Kidney (tissue), 14 donors: ENCODE data around the gene CNNM2. TPM values are rescaled to one million over a fixed set of nuclear protein-coding genes. Genes with fewer than 3 reads are reported as not detected.
A peak's percentile ranks its signal among the peaks of the same experiment; 100 is the strongest.

Experiments used
- DNase-seq, 5 donors: peaks; one replicate each; pipeline ENCODE4 v3.0.0-alpha.2; 2013 to 2020
- FAIRE-seq: peaks from 2 replicates; lab custom pipeline; 2012; peaks lifted over from hg19 to GRCh38; lab: Jason Lieb, UNC
- H3K27ac ChIP-seq, 2 donors: one replicate each; pipeline ENCODE4 v1.7.0; 2013; ENCODE audit warnings: low read depth in 2 of 2, low read length in 2 of 2, inconsistent platforms in 1 of 2
- H3K27me3 ChIP-seq: one replicate; pipeline ENCODE4 v1.7.1; 2013; ENCODE audit warnings: low read length, inconsistent platforms; ENCODE audit not compliant: control insufficient read depth, insufficient read depth
- H3K36me3 ChIP-seq, 3 donors: one replicate each; pipeline versions ENCODE4 v1.7.0 to v1.7.1; 2013; ENCODE audit warnings: low read length in 3 of 3, control low read depth in 1 of 3, inconsistent platforms in 1 of 3; ENCODE audit not compliant: insufficient read depth in 3 of 3, control insufficient read depth in 2 of 3
- H3K4me1 ChIP-seq, 3 donors: one replicate each; pipeline versions ENCODE4 v1.7.0 to v1.7.1; 2013; ENCODE audit warnings: low read length in 3 of 3, inconsistent platforms in 1 of 3, low read depth in 1 of 3; ENCODE audit not compliant: control insufficient read depth in 2 of 3, insufficient read depth in 2 of 3
- H3K4me3 ChIP-seq, 3 donors: one replicate each; pipeline versions ENCODE4 v1.7.0 to v1.8.1; 2013; ENCODE audit warnings: low read length in 3 of 3, control low read depth in 1 of 3, inconsistent platforms in 1 of 3
- H3K9ac ChIP-seq, 3 donors: one replicate each; pipeline versions ENCODE4 v1.7.0 to v1.7.1; 2013; ENCODE audit warnings: low read length in 3 of 3, control low read depth in 1 of 3, inconsistent platforms in 1 of 3
- H3K9me3 ChIP-seq, 3 donors: one replicate each; pipeline versions ENCODE4 v1.7.0 to v1.7.1; 2013; ENCODE audit warnings: low read length in 3 of 3, control low read depth in 1 of 3, inconsistent platforms in 1 of 3; ENCODE audit not compliant: control insufficient read depth in 2 of 3, insufficient read depth in 1 of 3
- CTCF ChIP-seq: IDR thresholded peaks from 3 replicates; pipeline ENCODE4 v1.5.1; 2012; ENCODE audit warnings: mild to moderate bottlenecking, moderate library complexity, borderline replicate concordance; ENCODE audit not compliant: insufficient read depth; ENCODE audit errors: extremely low read depth
- intact Hi-C: fragments of 100-400 bp; cut with DNase I; formaldehyde crosslinking; loops from one replicate; pipeline ENCODE4 v1.11.1; 2022
- polyA plus RNA-seq: library from polyadenylated mRNA; stranded (reverse); fragments of 350-450 nt; fragmentation: Illumina TruSeq; extraction: RNeasy Lipid Tissue Mini Kit (QIAGEN cat#74804); gene quantifications from one replicate; pipeline ENCODE4 v1.2.3, GENCODE V29; 2014; ENCODE audit warnings: low read depth, low replicate concordance; ENCODE audit not compliant: insufficient read depth
- total RNA-seq: library from RNA; stranded (reverse); fragmentation: NEBNext Ultra II Directional; extraction: Animal tissue kit (Norgen Biotek cat#: 25700); gene quantifications from one replicate; pipeline ENCODE4 v1.2.1, GENCODE V29; 2021
- donor health status: control.
- donor health status: control.
- donor health status: control.
- donor health status: control.
- donor health status: control.
- donor health status: DM: yes; HTN: yes; CAD: no.
- donor health status: Normal renal cell carcinoma (clear cell type).

The CNNM2 gene
- total and polyA plus RNA-seq, 2 donors from 2014 or later, result 10.9 to 11.8 TPM

- no peak for FAIRE-seq
- Histone ChIP-seq H3K9ac (no peak overlapping the region), H3K27ac (no peak overlapping the region), H3K9me3 (no peaks in the 10 kb centered on the region), H3K36me3 (no peaks in the 10 kb centered on the region), H3K4me3 (no peak overlapping the region), H3K4me1 (peaks cover 0 to 14% (median 4%) of the 10 kb centered on the region in 3 donors), H3K27me3 (peaks cover 2% of the 10 kb centered on the region)
- no peak for TF ChIP-seq CTCF
- intact Hi-C loops, result loop anchor here (5.0 to 10.0 kb wide), 2 partner anchors 151 to 329 kb away; partner anchors contain the start of gene RPEL1
- no peak for DNase-seq
These were observed 1.9 kb upstream of the CNNM2 start for GRCh38 chr10:102916173-102916572.

- DNase-seq, result peak; percentile 83 to 94 (median 89)
- H3K9ac ChIP-seq, result peak overlapping the region in 2 of 3 donors; percentile 17 to 82
- peaks cover 2% of the 10 kb centered on the region for H3K27me3 ChIP-seq
These were observed 656 bp upstream of the CNNM2 start for GRCh38 chr10:102917314-102917961.

GRCh38 chr10:102918817-102919245 lies 737 bp downstream of the CNNM2 start:
- DNase-seq, result peak in 4 of 5 donors; percentile 20 to 74 (median 30)
- TF ChIP-seq CTCF, result no peak
- no peak for FAIRE-seq
- Histone ChIP-seq H3K4me1 (peaks cover 0 to 14% (median 4%) of the 10 kb centered on the region in 3 donors), H3K27ac (peak overlapping the region; percentile 83 to 93), H3K9me3 (no peaks in the 10 kb centered on the region), H3K36me3 (no peaks in the 10 kb centered on the region), H3K4me3 (peak overlapping the region; percentile 65 to 89 (median 77)), H3K27me3 (peaks cover 2% of the 10 kb centered on the region), H3K9ac (peak overlapping the region; percentile 39 to 78 (median 72))
- intact Hi-C loops, result loop anchor here (5.0 to 10.0 kb wide), 2 partner anchors 148 to 326 kb away; partner anchors contain the start of gene RPEL1

More at GRCh38 chr10:102917314-102917961, 656 bp upstream of the CNNM2 start:
- no peaks in the 10 kb centered on the region for H3K9me3 ChIP-seq
- intact Hi-C loops, result loop anchor here (5.0 to 10.0 kb wide), 2 partner anchors 150 to 327 kb away; partner anchors contain the start of gene RPEL1
- H3K4me1 ChIP-seq, result peaks cover 0 to 14% (median 4%) of the 10 kb centered on the region in 3 donors
- TF ChIP-seq CTCF, result peak; percentile 99
- FAIRE-seq, result no peak
- no peaks in the 10 kb centered on the region for H3K36me3 ChIP-seq
- peak overlapping the region; percentile 55 to 89 (median 83) for H3K4me3 ChIP-seq
- peak overlapping the region; percentile 81 to 91 for H3K27ac ChIP-seq
